Lower lobe of right lung (tissue), 2 donors: ENCODE measurements around the gene DCUN1D4. TPM values are rescaled to one million over a fixed set of nuclear protein-coding genes. Genes with fewer than 3 reads are reported as not detected.

Experiments used
- ATAC-seq, 2 donors: fragments of 200-7000 bp; cut with Tn5 transposase; one replicate each; pipeline ENCODE4 v1.9.1; 2020 to 2022; ENCODE audit warnings: mild to moderate bottlenecking in 2 of 2, moderate library complexity in 2 of 2
- DNase-seq: peaks from one replicate; pipeline ENCODE4 v3.0.0-alpha.2; 2020
- H3K27ac ChIP-seq: fragments of 200-600 bp; one replicate; pipeline ENCODE4 v1.8.0; 2022
- H3K27me3 ChIP-seq: fragments of 200-600 bp; one replicate; pipeline ENCODE4 v1.8.0; 2022; ENCODE audit warnings: low read depth
- H3K36me3 ChIP-seq: fragments of 200-600 bp; one replicate; pipeline ENCODE4 v1.8.0; 2022; ENCODE audit warnings: mild to moderate bottlenecking
- H3K4me1 ChIP-seq: fragments of 200-600 bp; one replicate; pipeline ENCODE4 v1.8.0; 2022
- H3K4me3 ChIP-seq: fragments of 200-600 bp; one replicate; pipeline ENCODE4 v1.8.0; 2022; ENCODE audit warnings: mild to moderate bottlenecking
- H3K9me3 ChIP-seq: fragments of 200-600 bp; one replicate; pipeline ENCODE4 v1.8.0; 2022
- intact Hi-C: fragments of 100-400 bp; cut with DNase I; formaldehyde crosslinking; loops from one replicate; pipeline ENCODE4 v1.11.0; 2022
- total RNA-seq: library from RNA; stranded (reverse); fragmentation: NEBNext Ultra II Directional; extraction: Animal tissue kit (Norgen Biotek cat#: 25700); gene quantifications from one replicate; pipeline ENCODE4 v1.2.1, GENCODE V29; 2021
- TF ChIP-seq, protein P1 (sequence below): fragments of 200-600 bp; IDR thresholded peaks from one replicate; pipeline ENCODE4 v1.8.0; 2022; ENCODE audit warnings: antibody characterized with exemption, mild to moderate bottlenecking
- donor health status: DM: no; HTN: yes; CAD: no; lungs with severe emphysema.

DCUN1D4 gene
- total RNA-seq, 1 donor from 2014 or later = 49.5 TPM

DNA sequence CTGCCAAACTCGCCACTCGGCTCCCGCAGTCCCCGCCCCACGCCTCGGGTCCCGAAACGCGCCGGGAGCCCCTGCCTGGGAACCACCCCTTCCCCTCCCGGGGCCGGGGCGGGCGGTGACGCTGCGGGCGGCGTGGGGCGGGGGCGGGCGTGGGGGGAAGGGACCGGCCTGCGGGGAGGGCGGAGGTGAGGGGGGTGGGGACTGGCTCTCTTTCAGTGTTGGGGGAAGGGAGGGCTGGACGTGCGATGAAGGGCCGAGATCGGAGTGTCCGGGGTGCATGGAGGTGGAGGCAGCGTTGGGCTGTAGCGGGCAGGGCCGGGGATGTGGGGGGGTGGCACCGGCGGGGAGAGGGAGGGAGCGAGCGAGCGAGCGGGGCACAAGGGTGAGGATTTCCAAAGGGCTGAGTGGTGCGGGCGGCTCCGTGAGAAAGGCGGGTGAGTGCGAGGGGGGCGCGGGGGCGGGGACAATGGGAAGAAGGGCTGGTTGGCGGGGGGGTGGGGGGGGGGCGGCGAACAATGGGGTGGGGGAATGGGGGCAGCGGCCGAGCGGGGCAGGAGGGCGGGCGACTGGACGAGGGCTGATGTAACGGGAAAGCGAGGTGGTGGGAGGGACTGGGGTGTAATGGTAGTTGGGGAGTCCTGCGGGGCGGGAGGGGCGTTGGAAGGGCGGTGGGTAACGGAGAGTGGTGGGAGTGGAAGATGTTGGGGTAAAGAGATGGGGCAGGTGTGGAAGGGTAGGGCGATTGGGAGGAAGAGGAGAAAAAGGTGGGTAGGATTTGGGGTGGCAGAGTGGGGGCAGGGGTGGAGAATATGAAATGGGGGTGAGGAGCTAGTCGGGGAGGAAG is 578 bp downstream of the DCUN1D4 start:
- TF ChIP-seq, protein P1, sequence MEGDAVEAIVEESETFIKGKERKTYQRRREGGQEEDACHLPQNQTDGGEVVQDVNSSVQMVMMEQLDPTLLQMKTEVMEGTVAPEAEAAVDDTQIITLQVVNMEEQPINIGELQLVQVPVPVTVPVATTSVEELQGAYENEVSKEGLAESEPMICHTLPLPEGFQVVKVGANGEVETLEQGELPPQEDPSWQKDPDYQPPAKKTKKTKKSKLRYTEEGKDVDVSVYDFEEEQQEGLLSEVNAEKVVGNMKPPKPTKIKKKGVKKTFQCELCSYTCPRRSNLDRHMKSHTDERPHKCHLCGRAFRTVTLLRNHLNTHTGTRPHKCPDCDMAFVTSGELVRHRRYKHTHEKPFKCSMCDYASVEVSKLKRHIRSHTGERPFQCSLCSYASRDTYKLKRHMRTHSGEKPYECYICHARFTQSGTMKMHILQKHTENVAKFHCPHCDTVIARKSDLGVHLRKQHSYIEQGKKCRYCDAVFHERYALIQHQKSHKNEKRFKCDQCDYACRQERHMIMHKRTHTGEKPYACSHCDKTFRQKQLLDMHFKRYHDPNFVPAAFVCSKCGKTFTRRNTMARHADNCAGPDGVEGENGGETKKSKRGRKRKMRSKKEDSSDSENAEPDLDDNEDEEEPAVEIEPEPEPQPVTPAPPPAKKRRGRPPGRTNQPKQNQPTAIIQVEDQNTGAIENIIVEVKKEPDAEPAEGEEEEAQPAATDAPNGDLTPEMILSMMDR = no peak
- intact Hi-C loops = no loop called here
- Histone ChIP-seq H3K4me3 (peak overlapping the region; percentile 84), H3K4me1 (peaks cover 8% of the 10 kb centered on the region), H3K36me3 (no peaks in the 10 kb centered on the region), H3K9me3 (no peaks in the 10 kb centered on the region), H3K27ac (peak overlapping the region; percentile 91), H3K27me3 (no peaks in the 10 kb centered on the region)
- ATAC-seq (peak; percentile 70 to 75), DNase-seq (peak; percentile 83)

GRCh38 chr4:51844153-51845054 is 1.5 kb downstream of the DCUN1D4 start:
- TF ChIP-seq, protein P1 = no peak

DNA sequence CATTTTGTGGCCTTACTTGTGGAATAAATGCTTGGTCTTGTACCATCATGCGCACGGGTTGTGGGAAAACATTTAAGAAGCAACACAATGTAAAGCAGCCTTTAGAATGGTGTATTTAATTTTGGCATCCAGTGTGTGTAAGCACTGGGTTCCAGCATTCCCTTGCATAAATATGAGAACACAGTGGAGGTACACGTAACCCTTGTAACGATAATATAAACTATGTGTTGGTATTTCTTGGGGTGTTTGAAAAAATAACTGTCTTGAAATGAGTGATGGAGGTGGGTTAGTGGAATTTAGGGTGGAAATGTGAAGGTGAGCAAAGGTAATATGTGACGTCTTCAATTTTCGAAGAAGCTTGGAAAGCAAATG is 2.1 kb downstream of the DCUN1D4 start:
- intact Hi-C loops = no loop called here
- no peak for DNase-seq
- Histone ChIP-seq H3K36me3 (no peaks in the 10 kb centered on the region), H3K27me3 (no peaks in the 10 kb centered on the region), H3K9me3 (no peaks in the 10 kb centered on the region), H3K4me3 (peak overlapping the region; percentile 84), H3K4me1 (peaks cover 8% of the 10 kb centered on the region), H3K27ac (peak overlapping the region; percentile 84)
- ATAC-seq = no peak
- TF ChIP-seq, protein P1 = no peak

More at GRCh38 chr4:51844153-51845054, 1.5 kb downstream of the DCUN1D4 start:
- Histone ChIP-seq H3K27ac (peak overlapping the region; percentile 84), H3K9me3 (no peaks in the 10 kb centered on the region), H3K4me3 (peak overlapping the region; percentile 84), H3K27me3 (no peaks in the 10 kb centered on the region), H3K4me1 (peaks cover 8% of the 10 kb centered on the region), H3K36me3 (no peaks in the 10 kb centered on the region)
- ATAC-seq (peak; percentile 80 to 84), DNase-seq (peak; percentile 96)
- intact Hi-C loops = no loop called here

- H3K9me3 ChIP-seq = no peaks in the 10 kb centered on the region
- no peak overlapping the region for H3K27ac ChIP-seq
- DNase-seq (no peak), ATAC-seq (no peak)
- TF ChIP-seq, protein P1 = no peak
- H3K4me3 ChIP-seq = no peak overlapping the region
- intact Hi-C loops = no loop called here
- H3K36me3 ChIP-seq = no peaks in the 10 kb centered on the region
- no peaks in the 10 kb centered on the region for H3K27me3 ChIP-seq
- H3K4me1 ChIP-seq = peaks cover 8% of the 10 kb centered on the region
Measured at GRCh38 chr4:51845711-51846110, 2.8 kb downstream of the DCUN1D4 start.

DNA sequence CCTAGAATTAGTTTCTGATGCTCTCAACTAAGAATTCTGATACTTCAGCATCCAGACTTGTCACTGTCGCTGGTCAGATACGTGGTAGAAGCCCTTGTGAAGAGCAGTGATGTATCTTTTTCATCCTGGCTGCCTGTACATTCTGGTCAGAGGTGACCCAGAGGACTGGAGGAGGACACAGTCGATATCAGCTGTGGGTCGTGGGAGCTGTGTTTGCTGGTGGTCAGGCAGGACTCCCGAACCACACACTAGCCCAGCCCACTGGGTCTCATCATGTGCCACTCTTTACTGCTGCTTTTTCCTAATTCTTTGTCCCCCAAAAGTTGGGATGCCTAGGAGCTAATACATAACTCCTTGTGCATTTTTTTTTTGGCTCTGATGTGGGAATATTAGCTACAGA is 6.5 kb downstream of the DCUN1D4 start:
- H3K27ac ChIP-seq = no peak overlapping the region
- H3K4me3 ChIP-seq = no peak overlapping the region
- ATAC-seq = no peak
- no peaks in the 10 kb centered on the region for H3K27me3 ChIP-seq
- TF ChIP-seq, protein P1 = no peak
- peaks cover 8% of the 10 kb centered on the region for H3K4me1 ChIP-seq
- DNase-seq = no peak
- intact Hi-C loops = no loop called here
- H3K36me3 ChIP-seq = no peaks in the 10 kb centered on the region
- no peaks in the 10 kb centered on the region for H3K9me3 ChIP-seq
